ENCODE measurements around the gene GNAS. TPM values are rescaled to one million over a fixed set of nuclear protein-coding genes. Genes with fewer than 3 reads are reported as not detected.

Gene GNAS
- total RNA-seq, 2 donors from 2014 or later: 1,032 to 1,202 TPM

DNA sequence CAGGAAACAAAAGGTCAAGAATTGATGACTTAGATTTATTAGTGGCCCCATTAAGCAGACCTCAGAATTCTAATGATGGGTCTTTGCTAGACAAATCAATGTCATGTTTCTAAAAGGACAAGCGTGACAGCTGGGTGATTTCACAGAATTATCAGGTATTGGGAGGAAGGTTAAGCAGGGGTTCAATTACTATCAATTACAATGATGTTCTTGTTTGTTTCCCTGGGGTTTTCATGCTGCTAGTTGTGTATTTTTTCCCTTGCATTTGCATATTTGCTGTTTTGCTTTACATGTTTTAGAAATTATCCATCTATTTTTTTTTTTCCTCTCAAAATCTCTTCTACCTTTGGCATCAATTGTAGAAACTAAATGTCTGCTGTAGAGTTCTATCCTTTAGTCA, 27.9 kb downstream of the GNAS start:
- no peak overlapping the region for H3K4me3 ChIP-seq
- no peak for DNase-seq (ENCODE audit: low spot score)
- H3K27me3 ChIP-seq: no peaks in the 10 kb centered on the region
- H3K4me1 ChIP-seq: no peaks in the 10 kb centered on the region
- H3K9me3 ChIP-seq: no peaks in the 10 kb centered on the region
- TF ChIP-seq, protein P1, sequence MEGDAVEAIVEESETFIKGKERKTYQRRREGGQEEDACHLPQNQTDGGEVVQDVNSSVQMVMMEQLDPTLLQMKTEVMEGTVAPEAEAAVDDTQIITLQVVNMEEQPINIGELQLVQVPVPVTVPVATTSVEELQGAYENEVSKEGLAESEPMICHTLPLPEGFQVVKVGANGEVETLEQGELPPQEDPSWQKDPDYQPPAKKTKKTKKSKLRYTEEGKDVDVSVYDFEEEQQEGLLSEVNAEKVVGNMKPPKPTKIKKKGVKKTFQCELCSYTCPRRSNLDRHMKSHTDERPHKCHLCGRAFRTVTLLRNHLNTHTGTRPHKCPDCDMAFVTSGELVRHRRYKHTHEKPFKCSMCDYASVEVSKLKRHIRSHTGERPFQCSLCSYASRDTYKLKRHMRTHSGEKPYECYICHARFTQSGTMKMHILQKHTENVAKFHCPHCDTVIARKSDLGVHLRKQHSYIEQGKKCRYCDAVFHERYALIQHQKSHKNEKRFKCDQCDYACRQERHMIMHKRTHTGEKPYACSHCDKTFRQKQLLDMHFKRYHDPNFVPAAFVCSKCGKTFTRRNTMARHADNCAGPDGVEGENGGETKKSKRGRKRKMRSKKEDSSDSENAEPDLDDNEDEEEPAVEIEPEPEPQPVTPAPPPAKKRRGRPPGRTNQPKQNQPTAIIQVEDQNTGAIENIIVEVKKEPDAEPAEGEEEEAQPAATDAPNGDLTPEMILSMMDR (IDR thresholded peaks at IDR 0.05): no peak
- no peak overlapping the region for H3K27ac ChIP-seq
- no peaks in the 10 kb centered on the region for H3K36me3 ChIP-seq

DNA sequence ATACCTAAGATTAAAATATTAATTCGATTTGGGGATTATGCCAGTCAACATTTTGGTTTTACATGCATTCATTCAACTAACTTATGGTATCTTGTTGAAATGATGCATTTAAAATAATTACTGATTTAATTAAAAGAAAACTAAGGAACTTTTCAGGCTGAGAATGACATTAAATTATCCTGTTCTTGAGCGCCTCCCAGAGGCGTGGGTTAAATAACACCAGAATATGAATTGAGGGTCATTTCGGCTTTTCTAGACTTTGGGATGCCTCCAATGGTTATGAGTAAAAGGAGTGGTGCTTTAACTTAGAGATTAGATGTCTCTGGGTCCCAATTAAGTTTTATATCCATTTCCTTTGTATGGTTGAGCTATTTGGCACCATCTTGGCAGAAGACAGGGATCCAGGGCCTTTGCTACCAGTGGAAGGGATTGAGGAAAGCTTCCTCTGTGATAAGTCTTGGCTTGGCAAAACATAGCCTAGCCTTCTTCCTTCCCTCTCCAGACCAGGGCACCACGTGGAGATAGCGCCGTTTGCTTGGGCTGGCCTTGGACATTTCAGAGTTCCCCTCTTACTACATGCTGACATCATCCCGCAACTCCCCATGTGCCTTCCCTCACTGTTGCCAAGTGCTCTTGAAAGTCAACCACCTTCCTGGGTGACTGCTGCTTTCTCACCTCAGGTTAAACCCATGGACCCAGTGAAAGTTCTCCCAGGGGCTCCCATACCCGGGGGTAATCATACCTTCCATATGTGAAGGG, 28.7 kb downstream of the GNAS start:
- H3K27me3 ChIP-seq: no peaks in the 10 kb centered on the region
- H3K4me1 ChIP-seq: no peaks in the 10 kb centered on the region
- DNase-seq (ENCODE audit: low spot score): no peak
- H3K4me3 ChIP-seq: no peak overlapping the region
- TF ChIP-seq, protein P1 (IDR thresholded peaks at IDR 0.05): no peak
- H3K27ac ChIP-seq: no peak overlapping the region
- H3K9me3 ChIP-seq: no peaks in the 10 kb centered on the region
- H3K36me3 ChIP-seq: no peaks in the 10 kb centered on the region

GRCh38 chr20:58882704-58883089, 30.2 kb downstream of the GNAS start:
- H3K9me3 ChIP-seq: no peaks in the 10 kb centered on the region
- H3K4me3 ChIP-seq: no peak overlapping the region
- no peak for DNase-seq (ENCODE audit: low spot score)
- no peaks in the 10 kb centered on the region for H3K36me3 ChIP-seq
- H3K27ac ChIP-seq: no peak overlapping the region
- TF ChIP-seq, protein P1 (IDR thresholded peaks at IDR 0.05): no peak
- H3K4me1 ChIP-seq: no peaks in the 10 kb centered on the region
- H3K27me3 ChIP-seq: no peaks in the 10 kb centered on the region

DNA sequence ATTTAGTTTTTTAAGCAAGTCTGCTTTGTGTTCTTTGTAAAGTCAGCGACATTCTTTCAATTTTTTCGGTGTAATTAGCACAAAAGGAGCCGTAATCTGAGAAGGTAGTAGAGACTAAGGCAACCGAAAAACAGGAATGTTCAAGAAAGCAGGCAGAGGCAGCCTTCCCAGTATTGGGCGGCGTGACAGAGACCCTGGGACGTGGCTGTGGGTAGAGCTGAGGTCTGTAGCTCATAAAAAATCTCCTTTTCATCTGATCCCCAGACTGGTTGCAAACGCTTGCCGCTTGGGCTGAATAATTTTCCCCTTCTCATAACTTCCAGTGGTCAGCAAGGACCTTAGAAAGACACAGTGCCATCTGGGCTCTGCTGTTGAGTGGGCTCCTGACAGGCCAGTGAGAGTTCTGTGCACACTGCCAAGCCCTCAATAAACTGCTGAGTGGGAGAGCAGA, 30.8 kb downstream of the GNAS start:
- H3K27me3 ChIP-seq: no peaks in the 10 kb centered on the region
- H3K4me1 ChIP-seq: peaks cover 0 to 5% of the 10 kb centered on the region in 2 donors
- no peaks in the 10 kb centered on the region for H3K9me3 ChIP-seq
- no peak overlapping the region for H3K27ac ChIP-seq
- no peak for DNase-seq (ENCODE audit: low spot score)
- TF ChIP-seq, protein P1 (IDR thresholded peaks at IDR 0.05): no peak
- H3K4me3 ChIP-seq: no peak overlapping the region
- H3K36me3 ChIP-seq: no peaks in the 10 kb centered on the region

DNA sequence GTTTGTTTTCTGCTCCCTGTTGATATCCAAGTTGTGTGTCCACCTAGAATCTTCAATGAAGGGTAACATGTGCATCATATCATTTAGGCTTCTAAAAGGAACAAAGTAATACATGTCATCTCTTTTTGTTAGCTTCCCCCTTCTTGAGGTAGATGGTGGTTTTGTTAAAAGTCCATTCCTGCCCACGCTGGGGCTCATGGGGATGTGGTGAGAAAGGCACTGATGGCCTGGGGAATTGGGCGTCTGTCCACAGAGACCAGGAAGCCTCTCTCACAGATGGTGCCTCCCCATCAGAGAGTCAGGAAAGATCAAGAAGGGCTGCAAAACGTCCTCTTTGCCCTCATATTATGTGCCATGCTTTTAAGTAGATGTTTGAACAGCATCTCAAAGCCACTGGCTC, 32.5 kb downstream of the GNAS start:
- no peak overlapping the region for H3K4me3 ChIP-seq
- no peaks in the 10 kb centered on the region for H3K9me3 ChIP-seq
- H3K27ac ChIP-seq: no peak overlapping the region
- DNase-seq (ENCODE audit: low spot score): no peak
- H3K27me3 ChIP-seq: no peaks in the 10 kb centered on the region
- peaks cover 0 to 5% of the 10 kb centered on the region in 2 donors for H3K4me1 ChIP-seq
- TF ChIP-seq, protein P1 (IDR thresholded peaks at IDR 0.05): no peak
- H3K36me3 ChIP-seq: no peaks in the 10 kb centered on the region

GRCh38 chr20:58886546-58886945, 34.0 kb downstream of the GNAS start:
- Histone ChIP-seq H3K4me1 (peaks cover 0 to 5% of the 10 kb centered on the region in 2 donors), H3K36me3 (no peaks in the 10 kb centered on the region), H3K9me3 (no peaks in the 10 kb centered on the region), H3K4me3 (no peak overlapping the region), H3K27ac (no peak overlapping the region), H3K27me3 (no peaks in the 10 kb centered on the region)
- TF ChIP-seq, protein P1 (IDR thresholded peaks at IDR 0.05): no peak
- DNase-seq (ENCODE audit: low spot score): no peak

Data from right atrium auricular region (tissue), 2 donors.